ENCODE measurements around the gene CGN.

Gene CGN

GRCh38 chr1:151553659-151554058 lies 42.5 kb downstream of the CGN start:
- no peak for DNase-seq

GRCh38 chr1:151556052-151556451 lies 44.9 kb downstream of the CGN start:
- no peak for DNase-seq

- no peak for DNase-seq
Observed at GRCh38 chr1:151562661-151563060, 51.5 kb downstream of the CGN start.

GRCh38 chr1:151563376-151563775 lies 52.2 kb downstream of the CGN start:
- DNase-seq = no peak

GRCh38 chr1:151565502-151566189 lies 54.5 kb downstream of the CGN start:
- no peak for DNase-seq

GRCh38 chr1:151568626-151569088 lies 57.5 kb downstream of the CGN start:
- no peak for DNase-seq

GRCh38 chr1:151570819-151571218 lies 59.6 kb downstream of the CGN start:
- DNase-seq = no peak

- DNase-seq = no peak
Observed at GRCh38 chr1:151574575-151575529, 63.7 kb downstream of the CGN start.

GRCh38 chr1:151577173-151577572 lies 66.0 kb downstream of the CGN start:
- no peak for DNase-seq

GRCh38 chr1:151578941-151579340 lies 67.8 kb downstream of the CGN start:
- no peak for DNase-seq

GRCh38 chr1:151579436-151580225 lies 68.4 kb downstream of the CGN start:
- DNase-seq = no peak

GRCh38 chr1:151581451-151581850 lies 70.3 kb downstream of the CGN start:
- no peak for DNase-seq

GRCh38 chr1:151581921-151582320 lies 70.7 kb downstream of the CGN start:
- no peak for DNase-seq

GRCh38 chr1:151583796-151584195 lies 72.6 kb downstream of the CGN start:
- DNase-seq = no peak

- DNase-seq = no peak
Observed at GRCh38 chr1:151584278-151584677, 73.1 kb downstream of the CGN start.

GRCh38 chr1:151584780-151585179 lies 73.6 kb downstream of the CGN start:
- no peak for DNase-seq

GRCh38 chr1:151585622-151586021 lies 74.4 kb downstream of the CGN start:
- DNase-seq = no peak

All from NCI-H1092 treated with DMSO at 0.1 percent for 48 hours (cell line).